Erythroblast (primary cell): ENCODE measurements around the gene HLA-C.
"Not testable (repeated sequence)": the region's sequence is repeated elsewhere in the genome, so short reads cannot be mapped to it uniquely, and the experiment has no call there.

ENCODE experiments used
- GATA1 ChIP-seq: IDR thresholded peaks from 2 replicates; pipeline ENCODE4 v1.6.1; 2011; ENCODE audit warnings: low read depth, mild to moderate bottlenecking, control low read depth, low read length, moderate library complexity
- POLR2A ChIP-seq: IDR thresholded peaks from 2 replicates; pipeline ENCODE4 v1.6.1; 2011; ENCODE audit warnings: mild to moderate bottlenecking, low read length

- not testable (repeated sequence) for TF ChIP-seq POLR2A, GATA1
Measured at GRCh38 chr6:31279647-31280046, 7.8 kb upstream of the HLA-C start.
